NT2/D1 (cell line): Measurements from ENCODE around the gene GRM6.

Experiments used
- SUZ12 ChIP-seq: IDR thresholded peaks from 2 replicates; pipeline ENCODE4 v1.6.1; 2011; ENCODE audit not compliant: insufficient read length, insufficient read depth; ENCODE audit errors: extremely low read depth
- YY1 ChIP-seq: IDR thresholded peaks from 2 replicates; pipeline ENCODE4 v1.6.1; 2011; ENCODE audit not compliant: insufficient read length, insufficient read depth
- ZNF274 ChIP-seq: IDR thresholded peaks from 2 replicates; pipeline ENCODE4 v1.6.1; 2011; ENCODE audit warnings: mild to moderate bottlenecking, low read depth, low read length

DNA sequence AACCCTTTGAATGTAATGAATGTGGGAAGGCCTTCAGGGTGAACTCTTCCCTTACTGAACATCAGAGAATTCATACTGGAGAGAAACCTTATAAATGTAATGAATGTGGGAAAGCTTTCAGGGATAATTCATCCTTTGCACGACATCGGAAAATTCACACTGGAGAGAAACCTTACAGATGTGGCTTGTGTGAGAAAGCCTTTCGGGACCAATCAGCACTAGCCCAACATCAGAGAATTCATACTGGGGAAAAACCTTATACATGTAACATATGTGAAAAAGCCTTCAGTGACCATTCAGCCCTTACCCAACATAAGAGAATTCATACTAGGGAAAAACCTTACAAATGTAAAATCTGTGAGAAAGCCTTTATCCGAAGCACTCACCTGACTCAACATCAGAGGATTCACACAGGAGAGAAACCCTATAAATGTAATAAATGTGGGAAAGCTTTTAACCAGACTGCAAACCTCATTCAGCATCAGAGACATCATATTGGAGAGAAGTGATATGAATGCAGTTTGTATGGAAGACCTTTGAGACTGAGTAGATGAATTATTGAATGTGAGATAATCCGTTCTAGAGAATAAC, 29.6 kb downstream of the GRM6 start:
- TF ChIP-seq SUZ12: no peak
- peak; percentile 97 for TF ChIP-seq ZNF274
- no peak for TF ChIP-seq YY1
